Esophagus squamous epithelium (tissue), 4 donors: ENCODE data around the gene ADGRF5.

Experiments
- CTCF ChIP-seq, 6 experiments: fragments of 450-650 bp in 4 of 6; fragments of 200-600 bp in 2 of 6; sonication (generic) in 2 of 6; IDR thresholded peaks; one replicate each; pipeline ENCODE4 v1.5.1; 2016 to 2019; ENCODE audit warnings: antibody characterized with exemption in 6 of 6, mild to moderate bottlenecking in 4 of 6, moderate library complexity in 4 of 6
- POLR2A ChIP-seq, 4 donors: fragments of 450-650 bp; IDR thresholded peaks; one replicate each; pipeline ENCODE4 v1.6.1; 2017; ENCODE audit warnings: antibody characterized with exemption in 4 of 4, mild to moderate bottlenecking in 4 of 4, moderate library complexity in 3 of 4

GRCh38 chr6:46948699-46949098 lies 27.0 kb upstream of the ADGRF5 start:
- TF ChIP-seq CTCF (IDR thresholded peaks at IDR 0.05) = no peak
- TF ChIP-seq POLR2A (IDR thresholded peaks at IDR 0.05) = no peak
